Activated T-cell treated with anti-CD3 and anti-CD28 coated beads for 48 hours (primary cell): Measurements from ENCODE around the gene ADGRA1.
"Not testable (repeated sequence)": the region's sequence is repeated elsewhere in the genome, so short reads cannot be mapped to it uniquely, and the experiment has no call there.

Experiments
- DNase-seq: peaks from one replicate; pipeline ENCODE4 v3.0.0-alpha.2; 2020; ENCODE audit warnings: low read depth

ADGRA1 gene

DNA sequence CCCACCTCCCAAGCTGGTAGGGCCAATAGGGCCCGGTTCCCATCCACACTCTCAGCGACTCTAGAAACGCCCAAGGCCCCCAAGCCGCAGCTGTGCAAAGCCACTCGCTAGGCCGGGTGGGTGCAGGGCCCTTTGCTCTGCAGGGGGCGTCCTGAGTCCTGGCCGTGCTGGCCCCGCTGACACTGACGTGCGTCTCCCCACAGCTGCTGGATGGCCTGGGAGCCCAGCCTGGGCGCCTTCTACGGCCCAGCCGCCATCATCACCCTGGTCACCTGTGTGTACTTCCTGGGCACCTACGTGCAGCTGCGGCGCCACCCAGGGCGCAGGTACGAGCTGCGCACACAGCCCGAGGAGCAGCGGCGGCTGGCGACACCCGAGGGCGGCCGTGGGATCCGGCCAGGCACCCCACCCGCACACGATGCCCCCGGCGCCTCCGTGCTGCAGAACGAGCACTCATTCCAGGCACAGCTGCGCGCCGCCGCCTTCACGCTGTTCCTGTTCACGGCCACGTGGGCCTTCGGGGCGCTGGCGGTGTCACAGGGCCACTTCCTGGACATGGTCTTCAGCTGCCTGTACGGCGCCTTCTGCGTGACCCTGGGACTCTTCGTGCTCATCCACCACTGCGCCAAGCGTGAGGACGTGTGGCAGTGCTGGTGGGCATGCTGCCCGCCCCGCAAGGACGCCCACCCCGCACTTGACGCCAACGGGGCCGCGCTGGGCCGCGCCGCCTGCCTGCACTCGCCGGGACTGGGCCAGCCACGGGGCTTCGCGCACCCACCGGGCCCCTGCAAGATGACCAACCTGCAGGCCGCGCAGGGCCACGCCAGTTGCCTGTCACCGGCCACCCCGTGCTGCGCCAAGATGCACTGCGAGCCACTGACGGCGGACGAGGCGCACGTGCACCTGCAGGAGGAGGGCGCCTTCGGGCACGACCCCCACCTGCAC, 40.7 kb downstream of the ADGRA1 start:
- no peak for DNase-seq

DNA sequence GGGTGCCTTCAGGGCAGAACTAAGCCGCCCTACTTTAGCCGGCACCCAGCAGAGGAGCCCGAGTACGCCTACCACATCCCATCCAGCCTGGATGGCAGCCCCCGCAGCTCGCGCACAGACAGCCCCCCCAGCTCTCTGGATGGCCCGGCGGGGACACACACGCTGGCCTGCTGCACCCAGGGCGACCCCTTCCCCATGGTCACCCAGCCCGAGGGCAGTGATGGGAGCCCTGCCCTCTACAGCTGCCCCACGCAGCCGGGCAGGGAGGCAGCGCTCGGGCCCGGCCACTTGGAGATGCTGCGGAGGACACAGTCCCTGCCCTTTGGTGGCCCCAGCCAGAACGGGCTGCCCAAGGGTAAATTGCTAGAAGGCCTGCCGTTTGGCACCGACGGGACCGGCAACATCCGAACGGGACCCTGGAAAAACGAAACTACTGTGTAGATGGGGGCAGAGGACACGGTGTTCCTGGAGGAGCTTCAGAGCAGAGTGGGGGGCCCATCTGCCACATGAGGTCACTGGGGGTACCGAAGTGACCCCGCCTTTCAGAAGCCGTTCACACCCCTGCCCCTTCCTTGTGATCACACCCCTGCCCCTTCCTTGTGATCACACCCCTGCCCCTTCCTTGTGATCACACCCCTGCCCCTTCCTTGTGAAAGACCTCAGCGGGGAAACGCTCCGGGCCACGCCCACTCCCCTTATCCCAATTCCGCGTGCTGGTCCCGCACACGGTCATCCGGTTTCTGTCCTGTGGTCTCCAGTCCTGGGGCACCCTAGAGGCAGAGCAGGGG, 41.5 kb downstream of the ADGRA1 start:
- no peak for DNase-seq

DNA sequence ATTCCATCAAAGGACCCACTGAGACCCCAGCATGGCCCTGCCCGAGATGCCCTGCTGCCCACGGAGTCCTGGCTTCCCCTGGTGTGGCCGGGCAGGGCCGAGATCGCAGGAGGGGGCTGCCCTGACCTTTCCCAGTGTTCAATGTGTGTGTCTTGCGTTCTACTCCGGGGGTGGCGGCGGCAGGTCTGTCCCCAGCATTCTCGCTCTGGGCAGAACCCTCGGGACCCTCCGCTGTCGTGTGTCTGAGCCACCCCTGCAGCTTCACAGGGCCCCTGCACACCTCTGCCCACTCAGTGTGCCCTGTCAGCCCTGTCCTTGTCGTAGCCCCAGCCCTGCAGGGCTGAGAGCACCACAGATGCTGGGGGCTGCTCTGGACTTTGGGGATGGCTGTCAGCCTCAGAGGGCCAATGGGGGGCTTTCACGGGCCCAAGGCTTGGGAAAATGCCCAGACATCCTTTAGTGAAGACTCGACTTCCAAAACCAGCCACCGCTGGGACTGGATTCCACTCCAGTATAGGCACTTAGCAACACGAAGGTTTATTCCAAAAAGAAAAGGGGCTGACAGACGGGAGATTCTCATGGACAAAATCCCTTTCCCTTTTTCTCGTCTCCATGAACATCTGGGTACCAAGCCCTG, 42.3 kb downstream of the ADGRA1 start:
- DNase-seq: no peak

DNA sequence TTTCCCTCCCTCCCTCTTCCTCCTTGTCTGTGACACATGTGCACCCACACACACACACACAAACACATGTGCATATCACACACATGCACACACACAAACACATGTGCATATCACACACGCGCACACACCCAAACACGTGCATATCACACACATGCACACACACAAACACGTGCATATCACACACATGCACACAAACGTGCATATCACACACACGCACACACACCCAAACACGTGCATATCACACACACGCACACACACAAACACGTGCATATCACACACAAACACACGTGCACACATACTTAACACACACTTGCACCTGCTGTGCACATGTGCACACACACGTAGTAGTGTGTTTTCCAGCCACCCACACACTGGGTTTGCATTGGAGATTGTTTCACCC, 42.9 kb downstream of the ADGRA1 start:
- DNase-seq: no peak

DNA sequence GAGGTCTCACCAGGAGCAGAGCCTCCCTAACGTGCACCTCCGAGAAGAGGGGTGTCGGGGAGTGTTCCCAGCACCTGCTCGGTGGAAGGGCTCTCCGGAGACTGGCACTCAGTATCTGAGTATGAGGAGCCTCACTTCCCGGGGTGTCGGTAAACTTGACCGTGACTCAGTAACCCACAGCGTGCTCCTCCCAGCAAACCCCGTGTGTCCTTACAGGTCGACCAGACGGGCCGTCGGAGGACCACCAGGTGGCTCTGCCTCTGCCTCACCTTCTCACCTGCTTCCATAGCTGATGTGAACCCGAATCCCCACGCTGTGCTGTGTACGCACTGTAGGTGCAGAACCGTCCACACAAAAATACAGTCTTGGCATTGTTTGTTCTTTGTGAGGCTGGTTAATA, 43.3 kb downstream of the ADGRA1 start:
- DNase-seq: no peak

DNA sequence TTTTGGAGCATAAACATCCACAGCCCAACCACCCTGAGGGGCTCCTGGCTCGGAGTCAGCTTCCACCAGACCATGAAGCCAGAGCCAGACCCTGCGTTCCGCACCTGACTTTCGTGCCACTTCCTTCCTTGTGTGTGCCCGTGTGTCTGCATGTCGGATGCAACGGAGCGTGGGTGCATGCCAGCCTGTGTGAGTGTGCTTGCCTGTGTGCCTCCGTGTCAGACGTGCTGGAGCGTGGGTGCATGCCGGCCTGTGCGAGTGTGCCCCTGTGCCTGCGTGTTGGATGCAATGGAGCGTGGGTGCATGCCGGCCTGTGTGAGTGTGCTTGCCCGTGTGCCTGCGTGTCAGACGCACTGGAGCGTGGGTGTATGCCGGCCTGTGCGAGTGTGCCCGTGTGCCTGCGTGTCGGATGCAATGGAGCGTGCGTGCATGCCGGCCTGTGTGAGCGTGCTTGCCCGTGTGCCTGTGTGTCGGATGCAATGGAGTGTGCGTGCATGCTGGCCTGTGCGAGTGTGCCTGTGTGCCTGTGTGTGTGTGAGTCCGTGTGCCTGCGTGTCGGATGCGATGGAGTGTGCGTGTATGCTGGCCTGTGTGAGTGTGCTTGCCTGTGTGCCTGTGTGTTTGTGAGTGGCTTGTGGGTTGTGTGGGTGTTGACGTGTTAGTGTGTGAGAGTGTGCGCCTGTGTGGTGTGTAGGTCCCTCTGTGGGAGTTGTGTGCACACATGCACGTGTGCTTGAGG, 44.2 kb downstream of the ADGRA1 start:
- DNase-seq: no peak

DNA sequence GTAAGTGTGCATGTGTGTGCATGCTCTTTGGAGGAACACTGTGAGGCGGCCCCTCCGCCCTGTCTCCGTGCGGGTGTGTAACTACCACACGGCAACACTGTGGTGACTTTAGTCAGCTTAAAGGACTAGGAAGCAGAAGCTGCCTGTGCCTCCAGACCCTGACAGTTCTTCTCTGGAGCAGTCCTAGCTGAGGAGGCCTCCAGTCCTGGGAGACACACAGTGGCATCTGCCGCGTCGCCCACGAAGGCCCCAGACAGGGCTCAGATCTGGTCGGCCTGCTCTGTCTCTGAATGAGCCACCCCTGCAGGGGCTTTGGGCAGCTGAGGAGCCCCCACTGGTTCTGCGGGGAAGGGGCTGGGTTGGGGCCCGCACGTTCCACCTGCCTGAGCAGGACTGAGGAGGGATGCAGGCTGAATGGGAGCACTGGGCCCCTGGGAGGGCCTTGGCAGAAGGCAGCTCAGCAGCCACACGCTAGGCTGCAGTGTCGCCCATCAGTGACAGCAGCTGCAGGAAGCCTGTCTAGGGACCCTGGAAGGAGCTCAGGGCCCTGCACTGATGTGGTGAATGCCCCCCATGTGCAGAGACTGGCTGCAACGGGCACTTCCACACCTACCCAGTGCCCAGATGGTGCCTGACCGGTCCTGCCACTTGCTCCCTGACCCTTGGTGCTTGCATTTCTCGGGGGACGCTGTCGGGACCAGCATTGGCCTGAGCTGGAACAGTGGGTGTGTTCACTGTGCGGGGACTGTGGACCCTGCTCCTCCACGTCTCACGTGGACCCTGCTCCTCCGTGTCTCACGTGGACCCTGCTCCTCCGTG, 45.0 kb downstream of the ADGRA1 start:
- no peak for DNase-seq

DNA sequence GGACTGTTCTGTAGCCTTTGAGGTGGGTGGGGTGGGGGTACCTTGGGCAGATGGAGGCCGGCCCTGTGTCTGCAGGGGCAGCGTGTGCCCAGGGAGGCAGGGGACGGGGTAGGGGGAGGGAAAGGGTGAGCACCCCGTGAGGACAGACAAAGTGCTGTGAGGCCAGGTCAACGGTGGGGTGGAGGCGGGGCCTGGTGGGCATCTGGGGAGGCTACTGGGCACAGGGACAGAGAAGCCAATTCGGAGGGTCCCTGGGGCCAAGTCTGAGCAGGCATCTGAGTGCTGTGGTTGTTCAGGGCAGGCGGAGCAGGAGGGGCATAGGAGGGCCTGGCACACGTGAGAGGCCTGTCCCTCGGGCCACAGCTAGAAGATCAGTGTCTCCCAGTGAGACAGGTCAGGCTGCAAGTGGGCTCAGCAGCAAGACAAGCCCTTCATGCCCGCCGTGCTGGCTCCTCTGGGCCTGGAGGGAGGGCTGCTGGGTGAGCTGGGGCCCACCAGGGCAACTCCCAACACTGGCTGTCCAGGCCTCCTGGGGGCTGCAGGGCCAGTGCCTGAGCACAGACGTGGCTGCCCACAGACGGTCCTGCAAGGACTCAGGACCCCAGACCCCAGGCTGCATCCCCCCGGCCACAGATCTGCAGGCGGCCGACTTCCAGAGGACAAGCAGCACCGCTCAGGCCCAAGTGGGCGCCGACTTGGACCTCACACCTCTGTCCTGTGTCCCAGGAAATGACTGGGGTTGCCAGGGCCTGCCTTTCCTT, 45.9 kb downstream of the ADGRA1 start:
- DNase-seq: no peak

DNA sequence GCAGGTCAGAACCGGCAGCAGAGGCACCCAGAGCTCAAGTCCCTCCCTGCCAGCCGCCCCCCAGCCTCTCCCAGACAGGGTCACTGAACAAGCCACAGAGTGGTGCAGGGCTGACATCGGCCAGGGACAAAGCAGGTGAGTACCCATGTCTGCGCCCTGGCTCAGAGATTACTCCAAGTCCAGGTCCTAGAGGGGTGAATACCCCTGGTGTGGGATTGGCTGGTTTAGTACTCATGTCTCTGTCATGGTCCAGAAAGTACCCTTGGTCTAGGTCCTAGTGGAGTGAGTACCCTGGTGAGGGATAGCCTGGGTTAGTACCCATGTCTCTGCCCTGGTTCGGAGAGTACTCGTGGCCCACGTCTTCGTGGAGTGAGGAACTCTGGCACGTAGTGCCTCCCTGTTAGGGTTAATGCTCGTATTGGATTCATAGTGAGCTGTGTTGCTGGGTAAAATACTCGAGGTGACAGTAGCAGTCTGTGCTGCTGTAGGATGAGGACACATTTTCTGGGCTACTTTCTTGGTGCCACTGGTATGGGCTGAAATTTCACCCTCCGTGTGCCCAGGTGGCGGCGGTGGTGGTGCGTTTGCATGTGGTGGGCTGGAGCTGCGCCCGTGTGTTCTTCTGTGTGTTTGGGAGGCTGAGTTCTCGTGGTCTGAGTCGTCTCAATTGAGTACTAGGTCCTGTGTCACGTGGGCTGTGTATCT, 46.8 kb downstream of the ADGRA1 start:
- no peak for DNase-seq

DNA sequence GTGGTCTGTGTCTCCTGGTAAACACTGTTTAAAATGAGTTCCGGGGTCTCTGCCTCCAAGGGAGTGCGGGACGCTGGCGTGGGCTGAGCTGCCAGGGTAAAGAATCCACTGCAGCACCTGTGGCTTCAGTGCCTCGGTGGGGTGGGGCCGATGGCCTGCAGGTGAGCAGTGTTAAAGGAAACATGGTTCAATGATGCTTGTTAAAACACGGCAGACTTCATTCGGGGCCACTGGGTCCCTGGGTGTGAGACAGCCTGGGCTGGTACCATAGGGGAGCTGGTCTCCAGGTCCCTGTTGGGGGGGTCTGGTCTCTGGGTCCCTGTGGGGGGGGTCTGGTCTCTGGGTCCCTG, 47.4 kb downstream of the ADGRA1 start:
- DNase-seq: no peak

DNA sequence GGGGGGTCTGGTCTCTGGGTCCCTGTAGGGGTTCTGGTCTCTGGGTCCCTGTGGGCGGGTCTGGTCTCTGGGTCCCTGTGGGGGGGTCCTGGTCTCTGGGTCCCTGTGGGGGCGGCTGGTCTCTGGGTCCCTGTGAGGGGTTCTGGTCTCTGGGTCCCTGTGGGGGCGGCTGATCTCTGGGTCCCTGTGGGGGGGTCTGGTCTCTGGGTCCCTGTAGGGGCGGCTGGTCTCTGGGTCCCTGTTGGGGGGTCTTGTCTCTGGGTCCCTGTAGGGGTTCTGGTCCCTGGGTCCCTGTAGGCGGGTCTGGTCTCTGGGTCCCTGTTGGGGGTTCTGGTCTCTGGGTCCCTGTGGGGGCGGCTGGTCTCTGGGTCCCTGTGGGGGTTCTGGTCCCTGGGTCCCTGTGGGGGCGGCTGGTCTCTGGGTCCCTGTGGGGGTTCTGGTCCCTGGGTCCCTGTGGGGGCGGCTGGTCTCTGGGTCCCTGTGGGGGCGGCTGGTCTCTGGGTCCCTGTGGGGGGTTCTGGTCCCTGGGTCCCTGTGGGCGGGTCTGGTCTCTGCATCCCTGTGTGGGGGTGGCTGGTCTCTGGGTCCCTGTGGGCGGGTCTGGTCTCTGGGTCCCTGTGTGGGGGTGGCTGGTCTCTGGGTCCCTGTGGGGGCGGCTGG, 49.9 kb downstream of the ADGRA1 start:
- not testable (repeated sequence) for DNase-seq

DNA sequence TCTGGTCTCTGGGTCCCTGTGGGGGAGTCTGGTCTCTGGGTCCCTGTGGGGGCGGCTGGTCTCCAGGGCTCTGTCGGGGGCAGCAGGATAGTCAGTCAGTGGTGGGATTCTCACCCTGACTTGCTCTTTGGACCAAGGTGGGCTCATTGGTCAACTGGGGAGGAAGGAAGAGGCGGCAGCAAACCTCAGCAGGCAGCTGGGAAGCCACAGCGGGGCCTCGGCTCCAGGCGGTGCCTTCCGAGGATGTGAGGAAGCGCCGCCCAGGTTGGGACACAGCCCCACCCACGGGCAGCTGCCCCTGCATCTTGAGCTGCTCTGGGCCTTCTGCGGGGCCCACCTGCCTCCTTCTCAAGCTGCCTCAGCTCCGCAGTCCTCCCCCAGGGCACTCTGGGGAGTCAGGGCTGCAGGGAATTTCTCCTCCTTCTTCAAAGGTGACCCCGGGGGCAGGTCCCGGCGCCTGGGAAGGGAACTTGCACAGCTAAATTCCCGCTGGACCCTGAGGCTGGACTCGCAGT, 51.9 kb downstream of the ADGRA1 start:
- no peak for DNase-seq

DNA sequence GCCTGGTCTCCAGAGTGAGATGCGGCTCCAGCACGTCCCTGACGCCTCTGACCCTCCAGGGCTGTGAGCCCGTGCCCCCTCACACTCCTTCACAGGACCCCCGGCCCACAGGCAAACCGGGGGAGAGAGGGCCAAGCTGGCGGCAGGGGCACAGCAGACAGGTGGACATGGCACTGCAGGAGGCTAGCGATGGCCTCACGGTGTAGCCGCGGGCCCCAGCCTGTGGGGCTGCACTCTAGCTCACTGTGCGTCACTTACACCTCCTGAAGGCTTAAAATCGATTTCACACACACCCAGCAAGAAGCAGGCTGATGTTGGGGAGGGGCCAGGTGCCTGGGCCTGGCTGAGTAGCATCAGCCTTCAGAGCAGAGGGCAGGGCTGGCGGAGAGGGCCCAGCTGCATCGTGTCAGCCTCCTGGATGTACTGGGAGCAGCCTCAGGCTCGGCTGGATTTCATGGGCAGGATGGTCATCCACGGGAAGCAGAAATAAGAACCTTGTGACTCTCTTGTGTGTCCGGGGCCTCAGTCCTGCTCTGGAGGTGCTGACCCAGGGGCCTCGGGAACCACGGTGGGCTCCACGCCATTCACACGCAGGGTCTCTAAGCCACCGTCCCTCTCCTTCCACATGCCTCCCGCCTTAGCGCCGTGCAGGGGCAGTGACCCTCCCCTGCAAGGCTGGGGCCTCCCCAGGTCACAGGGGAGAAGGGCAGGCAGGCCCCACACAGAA, 52.9 kb downstream of the ADGRA1 start:
- DNase-seq: no peak

DNA sequence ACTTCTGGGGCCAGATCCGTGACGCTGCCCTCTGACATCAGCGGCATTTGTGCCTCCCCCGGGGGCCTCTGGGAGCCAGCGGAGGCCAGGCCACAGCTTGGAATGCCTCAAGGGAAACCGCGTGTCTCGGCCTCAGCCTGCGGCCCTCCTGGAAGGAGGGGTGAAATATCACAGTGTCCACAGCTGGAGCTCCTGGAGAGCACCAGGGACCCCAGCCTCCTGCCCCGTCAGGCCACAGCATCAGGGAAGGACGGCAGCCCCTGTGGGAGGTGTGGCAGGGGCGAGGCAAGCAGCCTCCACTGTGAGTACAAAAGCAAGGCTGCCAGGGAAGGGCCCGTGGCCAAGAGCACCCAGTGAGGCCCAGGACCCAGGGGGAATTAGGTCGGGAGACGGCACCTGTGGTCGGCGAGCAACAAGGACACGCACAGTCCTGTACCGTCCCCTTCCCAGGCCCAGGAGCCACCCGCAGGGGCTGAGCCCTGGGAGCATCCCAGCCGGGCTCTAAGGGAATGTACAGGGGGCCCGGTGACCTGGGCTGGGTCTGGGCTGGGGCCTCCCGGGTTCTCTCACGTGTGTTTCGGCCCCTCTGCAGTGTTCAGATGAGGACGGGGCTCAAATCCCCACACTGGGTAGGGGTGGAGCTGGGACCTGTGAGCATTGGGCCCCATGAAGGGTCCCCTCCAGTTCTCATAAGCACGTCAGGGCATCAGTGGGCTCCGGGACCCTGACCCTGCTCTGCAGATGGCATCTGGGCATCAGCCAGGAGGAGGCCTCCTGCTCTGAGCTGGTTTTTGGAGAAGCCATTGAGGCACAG, 53.6 kb downstream of the ADGRA1 start:
- DNase-seq: no peak

DNA sequence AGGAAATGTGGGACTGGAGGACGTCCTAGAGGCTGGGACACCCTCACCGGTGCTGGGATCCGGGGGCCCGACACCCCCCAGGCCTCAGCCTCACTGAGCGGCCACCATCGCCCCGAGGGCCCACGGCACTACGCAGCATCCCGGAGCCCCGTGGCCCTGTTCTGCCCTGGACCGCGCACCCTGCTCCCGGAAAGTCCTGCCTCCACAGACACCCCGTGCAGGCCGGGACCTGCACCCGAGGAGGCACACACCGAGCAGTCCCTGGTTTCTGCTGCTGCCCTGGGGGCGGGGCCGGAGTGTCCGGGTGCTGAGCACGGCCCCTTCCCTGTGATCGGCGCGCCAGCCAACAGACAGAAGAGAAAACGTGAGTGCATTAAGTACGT, 54.2 kb downstream of the ADGRA1 start:
- DNase-seq: no peak

DNA sequence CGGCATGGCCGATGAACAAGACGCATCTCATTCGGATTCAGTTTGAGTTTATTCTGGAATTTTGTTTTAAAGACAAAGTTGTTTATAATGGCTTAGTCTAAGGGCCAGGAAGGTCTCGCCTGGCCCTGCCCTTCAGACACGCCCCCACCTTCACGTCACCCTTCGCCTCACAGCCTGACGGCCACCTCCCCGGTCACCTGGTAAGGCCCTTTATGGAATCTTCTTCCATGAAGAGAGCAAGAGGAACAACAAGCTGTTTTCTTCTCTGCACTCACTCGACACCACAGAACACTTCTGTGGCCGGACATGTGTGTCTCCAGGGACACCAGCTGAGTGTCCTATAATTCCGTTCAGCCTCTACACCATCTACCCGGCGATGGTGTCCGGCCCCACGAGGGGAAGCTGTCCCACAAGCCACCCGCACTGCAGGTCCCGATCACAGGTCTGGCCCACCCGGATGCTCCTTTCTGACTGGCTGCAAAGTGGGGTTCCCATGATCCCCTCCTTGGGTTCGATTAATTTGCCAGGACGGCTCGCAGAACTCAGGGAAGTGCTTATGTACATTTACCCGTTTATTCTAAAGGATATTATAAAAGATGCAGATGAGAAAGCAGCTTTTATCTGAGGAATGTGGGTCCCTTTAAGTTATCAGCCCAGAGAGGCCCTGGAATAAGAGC, 54.9 kb downstream of the ADGRA1 start:
- DNase-seq: no peak

DNA sequence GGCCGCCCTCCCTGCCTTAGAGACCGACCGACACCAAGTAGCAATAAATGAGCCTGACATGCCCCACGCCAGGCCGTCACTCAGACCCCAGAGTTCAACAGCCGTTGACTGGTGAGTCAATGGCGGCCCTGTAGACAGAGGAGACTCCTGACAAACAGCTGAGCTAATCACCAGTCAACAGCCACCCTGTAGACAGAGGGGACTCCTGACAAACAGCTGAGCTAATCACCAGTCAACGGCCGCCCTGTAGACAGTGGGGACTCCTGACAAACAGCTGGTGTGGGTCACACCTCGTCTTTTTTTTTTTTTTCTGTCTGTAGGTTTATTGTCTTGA, 55.4 kb downstream of the ADGRA1 start:
- DNase-seq: no peak
